CMK (cell line): ENCODE measurements around the gene SLC6A3.
"Not testable (repeated sequence)": the region's sequence is repeated elsewhere in the genome, so short reads cannot be mapped to it uniquely, and the experiment has no call there.

Experiments
- DNase-seq: peaks from one replicate; pipeline ENCODE4 v3.0.0-alpha.2; 2010; ENCODE audit warnings: low read depth

SLC6A3 gene

GRCh38 chr5:1387059-1387755 lies 58.0 kb downstream of the SLC6A3 start:
- DNase-seq = no peak

GRCh38 chr5:1386274-1386717 lies 58.9 kb downstream of the SLC6A3 start:
- no peak for DNase-seq

GRCh38 chr5:1385395-1386273 lies 59.6 kb downstream of the SLC6A3 start:
- peak; percentile 63 for DNase-seq

- DNase-seq = no peak
Measured at GRCh38 chr5:1384521-1384920, 60.7 kb downstream of the SLC6A3 start.

GRCh38 chr5:1383886-1384401 lies 61.3 kb downstream of the SLC6A3 start:
- DNase-seq = no peak

- DNase-seq = no peak
Measured at GRCh38 chr5:1383344-1383743, 61.9 kb downstream of the SLC6A3 start.

GRCh38 chr5:1382248-1382700 lies 63.0 kb downstream of the SLC6A3 start:
- no peak for DNase-seq

GRCh38 chr5:1381370-1382247 lies 63.6 kb downstream of the SLC6A3 start:
- no peak for DNase-seq

GRCh38 chr5:1380910-1381309 lies 64.3 kb downstream of the SLC6A3 start:
- no peak for DNase-seq

- DNase-seq = peak; percentile 42
Measured at GRCh38 chr5:1380011-1380817, 65.0 kb downstream of the SLC6A3 start.

- DNase-seq = no peak
Measured at GRCh38 chr5:1378866-1379659, 66.2 kb downstream of the SLC6A3 start.

GRCh38 chr5:1378096-1378495 lies 67.1 kb downstream of the SLC6A3 start:
- DNase-seq = no peak

GRCh38 chr5:1376981-1377380 lies 68.3 kb downstream of the SLC6A3 start:
- no peak for DNase-seq

GRCh38 chr5:1375871-1376810 lies 69.1 kb downstream of the SLC6A3 start:
- no peak for DNase-seq

GRCh38 chr5:1374679-1375055 lies 70.6 kb downstream of the SLC6A3 start:
- no peak for DNase-seq

GRCh38 chr5:1374030-1374678 lies 71.1 kb downstream of the SLC6A3 start:
- no peak for DNase-seq

- DNase-seq = not testable (repeated sequence)
Measured at GRCh38 chr5:1371972-1372342, 73.3 kb downstream of the SLC6A3 start.

GRCh38 chr5:1371218-1371971 lies 73.8 kb downstream of the SLC6A3 start:
- DNase-seq = no peak
